ENCODE measurements around the gene HAL.

Gene HAL

DNA sequence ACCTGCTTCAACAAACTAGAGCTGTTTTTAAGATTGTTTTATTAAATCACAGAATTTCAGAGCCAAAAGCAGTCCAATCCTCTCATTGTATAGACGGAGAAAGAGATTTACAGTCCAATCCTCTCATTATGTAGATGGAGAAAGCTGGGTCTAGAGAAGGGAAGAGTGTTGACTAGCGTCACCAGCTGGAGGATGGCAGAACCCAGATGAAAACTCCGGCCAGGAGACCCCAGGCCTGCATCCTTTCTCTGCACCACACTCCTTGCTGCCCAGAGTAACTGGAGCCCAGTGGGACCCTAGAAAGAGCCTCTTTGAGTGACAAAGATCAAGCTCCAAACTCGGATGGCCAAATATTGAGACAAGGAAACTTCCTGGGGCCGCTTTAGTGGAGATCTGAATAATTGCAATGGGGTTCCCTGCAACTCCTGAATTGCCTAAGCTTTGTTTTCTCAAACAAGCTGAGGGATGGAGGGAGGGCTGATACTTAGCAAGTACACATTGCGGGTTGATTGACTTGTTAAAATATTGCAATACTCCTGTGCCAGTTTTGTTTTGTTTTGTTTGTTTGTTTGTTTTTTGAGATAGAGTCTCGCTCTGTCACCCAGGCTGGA lies 40.5 kb downstream of the HAL start:
- TF ChIP-seq, protein P1, sequence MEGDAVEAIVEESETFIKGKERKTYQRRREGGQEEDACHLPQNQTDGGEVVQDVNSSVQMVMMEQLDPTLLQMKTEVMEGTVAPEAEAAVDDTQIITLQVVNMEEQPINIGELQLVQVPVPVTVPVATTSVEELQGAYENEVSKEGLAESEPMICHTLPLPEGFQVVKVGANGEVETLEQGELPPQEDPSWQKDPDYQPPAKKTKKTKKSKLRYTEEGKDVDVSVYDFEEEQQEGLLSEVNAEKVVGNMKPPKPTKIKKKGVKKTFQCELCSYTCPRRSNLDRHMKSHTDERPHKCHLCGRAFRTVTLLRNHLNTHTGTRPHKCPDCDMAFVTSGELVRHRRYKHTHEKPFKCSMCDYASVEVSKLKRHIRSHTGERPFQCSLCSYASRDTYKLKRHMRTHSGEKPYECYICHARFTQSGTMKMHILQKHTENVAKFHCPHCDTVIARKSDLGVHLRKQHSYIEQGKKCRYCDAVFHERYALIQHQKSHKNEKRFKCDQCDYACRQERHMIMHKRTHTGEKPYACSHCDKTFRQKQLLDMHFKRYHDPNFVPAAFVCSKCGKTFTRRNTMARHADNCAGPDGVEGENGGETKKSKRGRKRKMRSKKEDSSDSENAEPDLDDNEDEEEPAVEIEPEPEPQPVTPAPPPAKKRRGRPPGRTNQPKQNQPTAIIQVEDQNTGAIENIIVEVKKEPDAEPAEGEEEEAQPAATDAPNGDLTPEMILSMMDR (conservative IDR thresholded peaks at IDR 0.05; ENCODE audit: low read depth, low read length) = no peak
- H3K4me3 ChIP-seq (ENCODE audit: low read length) = no peak overlapping the region
- DNase-seq (ENCODE audit: low read depth) = no peak

DNA sequence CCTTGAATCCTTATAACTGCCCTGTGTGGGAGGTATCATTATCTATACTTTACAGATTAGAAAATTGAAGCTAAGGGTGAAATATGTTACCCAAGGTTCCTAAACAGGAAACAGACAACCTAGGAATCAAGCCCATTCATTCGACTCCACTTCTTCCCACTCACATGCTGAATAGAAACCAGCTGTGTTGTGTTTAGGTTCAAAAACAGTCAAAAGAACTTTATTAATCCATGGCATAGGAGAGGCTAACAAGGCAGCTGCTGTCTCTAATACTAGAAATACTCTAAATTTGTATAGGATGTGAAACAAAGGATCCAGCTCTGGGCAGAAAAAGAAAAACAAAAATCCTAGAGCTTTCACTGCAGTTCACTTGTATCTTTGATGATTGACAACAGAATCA lies 43.1 kb downstream of the HAL start:
- TF ChIP-seq, protein P1 (conservative IDR thresholded peaks at IDR 0.05; ENCODE audit: low read depth, low read length) = no peak
- DNase-seq (ENCODE audit: low read depth) = no peak

DNA sequence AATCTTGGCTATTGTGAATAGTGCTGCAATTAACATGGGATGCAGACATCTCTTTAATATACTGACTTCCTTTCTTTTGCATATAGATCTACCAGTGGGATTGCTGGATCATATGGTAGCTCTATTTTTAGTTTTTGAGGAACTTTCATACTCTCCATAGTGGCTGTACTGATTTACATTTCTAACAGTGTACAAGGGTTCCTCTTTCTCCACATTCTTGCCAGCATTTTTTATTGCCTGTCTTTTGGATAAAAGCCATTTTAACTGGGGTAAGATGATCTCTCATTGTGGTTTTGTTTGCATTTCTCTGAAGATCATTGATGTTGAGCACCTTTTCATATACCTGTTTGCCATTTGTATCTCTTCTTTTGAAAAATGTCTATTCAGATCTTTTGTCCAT lies 44.6 kb downstream of the HAL start:
- no peak overlapping the region for H3K4me3 ChIP-seq (ENCODE audit: low read length)
- DNase-seq (ENCODE audit: low read depth) = no peak
- TF ChIP-seq, protein P1 (conservative IDR thresholded peaks at IDR 0.05; ENCODE audit: low read depth, low read length) = no peak

More for the DNA sequence above, 43.1 kb downstream of the HAL start:
- no peak overlapping the region for H3K4me3 ChIP-seq (ENCODE audit: low read length)

DNA sequence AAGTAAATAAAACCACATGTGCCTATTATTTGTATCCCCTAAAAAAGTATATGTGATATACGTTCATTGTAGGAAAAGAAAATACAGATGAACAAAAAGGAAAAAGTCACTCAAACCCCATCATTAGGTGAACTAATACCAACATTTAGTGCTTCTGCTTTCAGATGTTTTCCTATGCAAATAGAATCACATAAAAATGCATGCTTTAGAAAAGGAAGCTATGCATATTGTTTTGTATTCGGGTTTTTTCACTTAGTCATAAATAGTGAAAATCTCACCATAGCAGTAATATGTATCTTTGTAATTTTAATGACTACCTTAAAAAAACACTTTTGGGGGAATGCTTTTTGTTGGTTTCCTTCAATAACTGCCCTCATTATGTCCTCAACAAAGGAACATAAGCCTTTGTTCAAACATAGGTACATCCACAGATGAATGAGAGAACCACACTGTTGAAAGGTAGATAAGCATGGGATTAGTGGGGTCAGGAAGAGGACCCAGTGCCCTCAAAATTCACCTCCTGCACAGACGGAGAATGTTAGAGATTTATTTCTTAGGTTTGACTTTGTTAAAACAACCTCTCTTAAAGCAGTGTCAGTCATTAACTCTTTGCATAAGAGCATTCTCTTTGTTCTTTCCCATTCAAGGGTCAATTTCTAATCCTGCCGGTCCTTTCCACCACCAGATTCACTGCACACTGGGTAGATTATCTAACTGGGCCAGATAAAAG lies 46.5 kb downstream of the HAL start:
- TF ChIP-seq, protein P1 (conservative IDR thresholded peaks at IDR 0.05; ENCODE audit: low read depth, low read length) = no peak
- DNase-seq (ENCODE audit: low read depth) = no peak
- H3K4me3 ChIP-seq (ENCODE audit: low read length) = no peak overlapping the region

DNA sequence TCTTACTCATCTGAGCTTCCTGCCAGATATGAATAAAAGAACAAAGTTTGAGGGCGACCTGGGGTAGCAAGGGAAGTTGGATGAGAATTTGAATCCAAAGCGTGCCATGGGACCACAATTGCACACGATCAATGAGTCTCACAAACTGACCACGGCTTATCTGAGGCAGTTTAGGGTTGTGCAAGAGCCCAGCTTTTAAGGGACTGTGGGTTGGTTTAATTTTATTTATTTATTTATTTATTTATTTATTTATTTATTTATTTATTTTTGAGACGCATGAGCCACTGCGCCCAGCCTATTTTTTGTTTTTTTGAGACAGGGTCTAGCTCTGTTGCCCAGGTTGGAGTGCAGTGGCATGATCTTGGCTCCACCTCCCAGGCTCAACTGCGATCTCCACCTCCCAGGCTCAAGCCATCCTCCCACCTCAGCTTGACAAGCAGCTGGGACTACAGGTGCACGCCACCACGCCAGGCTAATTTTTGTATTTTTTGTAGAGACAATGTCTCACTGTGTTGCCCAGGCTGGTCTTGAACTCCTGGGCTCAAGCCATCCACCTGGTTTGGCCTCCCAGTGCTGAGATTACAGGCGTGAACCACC lies 51.9 kb downstream of the HAL start:
- H3K4me3 ChIP-seq (ENCODE audit: low read length) = no peak overlapping the region
- DNase-seq (ENCODE audit: low read depth) = no peak
- TF ChIP-seq, protein P1 (conservative IDR thresholded peaks at IDR 0.05; ENCODE audit: low read depth, low read length) = no peak

DNA sequence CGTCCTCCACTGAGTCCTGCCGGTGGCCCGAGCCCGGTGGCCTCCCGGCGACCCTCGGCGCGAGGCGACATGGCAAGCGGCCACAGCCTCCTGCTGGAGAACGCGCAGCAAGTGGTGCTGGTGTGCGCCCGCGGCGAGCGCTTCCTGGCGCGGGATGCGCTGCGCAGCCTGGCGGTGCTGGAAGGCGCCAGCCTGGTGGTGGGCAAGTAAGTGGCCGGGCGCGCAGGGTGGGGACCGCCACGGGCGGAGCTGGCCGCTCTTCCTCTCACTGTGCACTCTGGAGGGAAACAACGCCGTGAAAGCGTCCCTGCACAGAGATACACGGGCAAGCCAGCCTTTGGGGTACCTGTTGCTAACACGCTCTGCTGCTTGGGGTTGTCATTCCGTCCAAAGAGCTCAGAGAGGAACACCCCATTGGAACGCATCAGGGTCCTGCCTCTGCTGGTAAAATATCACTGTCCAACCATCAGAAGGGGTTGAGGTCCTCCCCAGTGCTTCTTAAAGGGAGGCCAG lies 52.8 kb downstream of the HAL start, which contains the start of gene AMDHD1:
AMDHD1 (plus strand) TSS at position 2 of the 513 bp plus-strand sequence; CDS start at position 70, 68 bp downstream.
- peak within 1 kb of the TSS; percentile 86 for H3K4me3 ChIP-seq (ENCODE audit: low read length)
- DNase-seq (ENCODE audit: low read depth) = peak; percentile 9
- TF ChIP-seq, protein P1 (conservative IDR thresholded peaks at IDR 0.05; ENCODE audit: low read depth, low read length) = no peak
